Mammary epithelial cell (primary cell): ENCODE data around the gene CES1.

Experiments used
- EZH2 ChIP-seq: IDR thresholded peaks from 2 replicates; pipeline ENCODE4 v1.6.1; 2012; ENCODE audit warnings: low read length, inconsistent platforms, borderline replicate concordance
- TF ChIP-seq, protein P1 (sequence below), 2 donors: IDR thresholded peaks in 1 of 2; conservative IDR thresholded peaks in 1 of 2; 2 replicates each; pipeline ENCODE4 v1.5.1; 2011 to 2012; ENCODE audit warnings: inconsistent platforms in 2 of 2, low read length in 2 of 2, mild to moderate bottlenecking in 2 of 2, control low read depth in 1 of 2, low read depth in 1 of 2; ENCODE audit not compliant: insufficient read depth in 1 of 2; ENCODE audit errors: extremely low read depth in 1 of 2

DNA sequence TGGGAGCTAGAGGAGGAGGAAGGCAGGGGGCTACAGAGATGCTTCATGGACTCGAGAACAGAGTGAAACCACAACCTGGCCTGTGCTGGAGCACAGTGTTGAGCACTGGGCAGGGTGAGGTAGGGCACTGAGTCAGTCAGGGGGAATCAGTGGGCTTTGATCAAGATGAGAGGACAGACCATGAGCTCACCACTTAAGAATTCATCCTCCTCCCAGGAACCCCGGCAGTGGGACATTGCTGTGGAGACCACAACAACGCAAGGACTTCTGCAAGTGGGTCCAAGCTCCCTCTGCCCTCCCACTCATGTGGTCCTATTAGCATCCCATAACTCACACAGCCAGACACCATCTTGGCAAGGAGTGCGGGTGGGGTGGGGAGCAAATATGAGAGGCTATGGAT is 44.0 kb upstream of the CES1 start:
- TF ChIP-seq, protein P1, sequence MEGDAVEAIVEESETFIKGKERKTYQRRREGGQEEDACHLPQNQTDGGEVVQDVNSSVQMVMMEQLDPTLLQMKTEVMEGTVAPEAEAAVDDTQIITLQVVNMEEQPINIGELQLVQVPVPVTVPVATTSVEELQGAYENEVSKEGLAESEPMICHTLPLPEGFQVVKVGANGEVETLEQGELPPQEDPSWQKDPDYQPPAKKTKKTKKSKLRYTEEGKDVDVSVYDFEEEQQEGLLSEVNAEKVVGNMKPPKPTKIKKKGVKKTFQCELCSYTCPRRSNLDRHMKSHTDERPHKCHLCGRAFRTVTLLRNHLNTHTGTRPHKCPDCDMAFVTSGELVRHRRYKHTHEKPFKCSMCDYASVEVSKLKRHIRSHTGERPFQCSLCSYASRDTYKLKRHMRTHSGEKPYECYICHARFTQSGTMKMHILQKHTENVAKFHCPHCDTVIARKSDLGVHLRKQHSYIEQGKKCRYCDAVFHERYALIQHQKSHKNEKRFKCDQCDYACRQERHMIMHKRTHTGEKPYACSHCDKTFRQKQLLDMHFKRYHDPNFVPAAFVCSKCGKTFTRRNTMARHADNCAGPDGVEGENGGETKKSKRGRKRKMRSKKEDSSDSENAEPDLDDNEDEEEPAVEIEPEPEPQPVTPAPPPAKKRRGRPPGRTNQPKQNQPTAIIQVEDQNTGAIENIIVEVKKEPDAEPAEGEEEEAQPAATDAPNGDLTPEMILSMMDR (conservative IDR thresholded peaks at IDR 0.05 in 1 of 2, IDR thresholded peaks at IDR 0.05 in 1 of 2; ENCODE audit: extremely low read depth in 1 of 2, insufficient read depth in 1 of 2, low read depth in 1 of 2, low read length in 2 of 2): no peak
- no peak for TF ChIP-seq EZH2
